ENCODE results near the gene NHSL2.

The NHSL2 gene

DNA sequence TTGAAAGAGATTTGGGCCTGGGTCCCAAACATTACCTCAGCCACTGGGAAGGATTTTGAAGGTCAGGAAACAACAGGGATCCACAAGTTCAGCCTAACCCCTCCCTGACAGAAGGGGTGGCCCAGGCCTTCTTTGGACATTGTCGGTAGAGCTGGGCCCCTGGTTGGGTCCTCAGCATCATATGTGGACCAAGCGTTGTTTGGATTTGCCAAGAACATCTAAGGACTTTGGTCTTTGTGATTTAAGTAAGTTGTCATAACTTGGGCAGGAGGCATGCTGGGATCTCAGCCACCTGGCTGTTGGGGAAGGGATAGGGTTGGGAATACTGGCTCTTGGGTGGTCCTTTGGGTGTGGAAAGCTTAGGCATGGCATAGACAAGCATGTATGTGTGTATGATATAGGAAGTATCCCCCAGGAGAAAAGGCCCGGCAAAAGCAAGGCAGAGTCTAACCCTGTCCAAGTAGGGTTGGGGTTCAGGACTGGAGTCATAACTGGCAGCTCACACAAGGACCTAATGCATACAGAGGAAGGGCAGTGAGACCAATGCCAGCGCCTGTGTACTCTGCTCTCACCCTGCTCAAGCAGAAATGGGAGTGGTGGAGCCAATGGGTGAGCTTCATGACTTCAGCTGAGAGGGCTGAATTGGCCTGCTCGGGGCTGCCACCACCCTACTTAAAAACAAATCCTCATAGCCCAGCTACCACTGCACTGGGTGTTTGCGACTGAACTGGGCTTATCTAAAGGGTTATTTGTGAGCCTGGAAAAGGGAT lies 118.2 kb downstream of the NHSL2 start:
- TF ChIP-seq GATA2 (IDR thresholded peaks at IDR 0.05; ENCODE audit: low read depth, low read length) (no peak), GATA3 (IDR thresholded peaks at IDR 0.05; ENCODE audit: low read depth, low read length) (no peak)

GRCh38 chrX:72029483-72030411 lies 119.1 kb downstream of the NHSL2 start:
- TF ChIP-seq GATA2 (IDR thresholded peaks at IDR 0.05; ENCODE audit: low read depth, low read length) (peak; percentile 54; the same call in 1 of the 2 replicates), GATA3 (IDR thresholded peaks at IDR 0.05; ENCODE audit: low read depth, low read length) (no peak)

- no peak for TF ChIP-seq GATA2 (IDR thresholded peaks at IDR 0.05; ENCODE audit: low read depth, low read length)
- no peak for TF ChIP-seq GATA3 (IDR thresholded peaks at IDR 0.05; ENCODE audit: low read depth, low read length)
These were observed 119.8 kb downstream of the NHSL2 start for GRCh38 chrX:72030431-72030830.

DNA sequence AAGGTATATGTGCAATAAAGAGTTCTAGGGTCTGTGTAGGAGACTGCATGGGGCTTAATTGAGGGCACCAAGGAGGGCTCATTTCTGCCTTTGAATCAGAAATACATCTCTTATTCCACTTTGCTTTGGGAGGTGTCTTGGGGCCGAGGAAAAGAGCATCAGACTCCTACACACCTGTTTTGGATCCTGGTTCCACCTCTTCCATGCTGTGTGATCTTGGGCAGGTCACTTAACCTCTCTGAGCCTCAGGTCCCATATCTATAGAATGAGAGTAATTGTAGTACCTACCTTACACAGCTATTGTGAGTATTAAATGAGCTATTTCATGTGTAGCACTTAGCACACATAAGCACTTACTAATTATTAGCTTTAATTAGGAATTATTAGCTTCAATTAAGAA lies 120.5 kb downstream of the NHSL2 start:
- TF ChIP-seq GATA2 (IDR thresholded peaks at IDR 0.05; ENCODE audit: low read depth, low read length) (no peak), GATA3 (IDR thresholded peaks at IDR 0.05; ENCODE audit: low read depth, low read length) (no peak)

- TF ChIP-seq GATA2 (IDR thresholded peaks at IDR 0.05; ENCODE audit: low read depth, low read length) (no peak), GATA3 (IDR thresholded peaks at IDR 0.05; ENCODE audit: low read depth, low read length) (no peak)
These were observed 121.0 kb downstream of the NHSL2 start for GRCh38 chrX:72031634-72032033.

- TF ChIP-seq GATA2 (IDR thresholded peaks at IDR 0.05; ENCODE audit: low read depth, low read length): no peak
- TF ChIP-seq GATA3 (IDR thresholded peaks at IDR 0.05; ENCODE audit: low read depth, low read length): no peak
These were observed 127.0 kb downstream of the NHSL2 start for GRCh38 chrX:72037601-72038000.

- TF ChIP-seq GATA2 (IDR thresholded peaks at IDR 0.05; ENCODE audit: low read depth, low read length): no peak
- TF ChIP-seq GATA3 (IDR thresholded peaks at IDR 0.05; ENCODE audit: low read depth, low read length): no peak
These were observed 127.4 kb downstream of the NHSL2 start for GRCh38 chrX:72038016-72038415.

DNA sequence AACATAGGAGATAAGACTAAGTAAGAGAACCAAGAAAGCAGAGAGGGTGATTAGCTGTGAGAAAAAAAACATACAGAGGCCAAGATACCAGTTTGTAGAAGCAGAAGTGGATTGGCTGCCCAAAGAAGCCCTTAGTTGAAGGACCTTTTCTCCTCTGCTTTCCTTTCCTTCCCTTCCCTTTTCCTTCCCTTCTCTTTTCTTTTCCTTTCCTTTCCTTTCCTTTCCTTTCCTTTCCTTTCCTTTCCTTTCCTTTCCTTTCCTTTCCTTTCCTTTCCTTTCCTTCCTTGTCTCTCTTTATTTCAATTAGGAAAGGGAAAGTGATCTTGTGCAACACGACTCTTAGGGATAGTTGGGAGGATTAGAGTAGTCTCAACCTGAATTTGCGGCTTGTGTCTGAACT lies 128.2 kb downstream of the NHSL2 start:
- TF ChIP-seq GATA3 (IDR thresholded peaks at IDR 0.05; ENCODE audit: low read depth, low read length): no peak
- TF ChIP-seq GATA2 (IDR thresholded peaks at IDR 0.05; ENCODE audit: low read depth, low read length): no peak

GRCh38 chrX:72040506-72040905 lies 129.9 kb downstream of the NHSL2 start:
- TF ChIP-seq GATA2 (IDR thresholded peaks at IDR 0.05; ENCODE audit: low read depth, low read length): no peak
- no peak for TF ChIP-seq GATA3 (IDR thresholded peaks at IDR 0.05; ENCODE audit: low read depth, low read length)

DNA sequence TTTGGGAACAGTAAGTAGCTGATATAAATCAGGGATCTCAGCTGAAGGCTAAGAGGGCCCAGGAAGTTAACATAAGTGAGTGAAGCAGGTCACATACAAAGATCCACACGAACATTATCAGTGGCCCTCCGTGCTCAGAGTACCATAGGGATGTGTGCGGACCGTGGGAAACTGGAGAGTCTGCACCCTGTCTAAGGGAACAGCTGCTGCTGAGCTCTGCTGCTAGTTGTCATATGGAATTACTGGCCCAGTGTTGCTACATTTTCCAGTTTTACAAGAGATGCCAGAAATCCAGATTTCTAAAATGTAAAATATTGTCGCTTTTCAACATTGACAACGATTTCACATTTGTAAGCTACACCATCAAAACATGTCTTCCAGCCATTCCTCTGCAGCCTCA lies 130.5 kb downstream of the NHSL2 start:
- TF ChIP-seq GATA2 (IDR thresholded peaks at IDR 0.05; ENCODE audit: low read depth, low read length): peak; percentile 34
- TF ChIP-seq GATA3 (IDR thresholded peaks at IDR 0.05; ENCODE audit: low read depth, low read length): no peak

DNA sequence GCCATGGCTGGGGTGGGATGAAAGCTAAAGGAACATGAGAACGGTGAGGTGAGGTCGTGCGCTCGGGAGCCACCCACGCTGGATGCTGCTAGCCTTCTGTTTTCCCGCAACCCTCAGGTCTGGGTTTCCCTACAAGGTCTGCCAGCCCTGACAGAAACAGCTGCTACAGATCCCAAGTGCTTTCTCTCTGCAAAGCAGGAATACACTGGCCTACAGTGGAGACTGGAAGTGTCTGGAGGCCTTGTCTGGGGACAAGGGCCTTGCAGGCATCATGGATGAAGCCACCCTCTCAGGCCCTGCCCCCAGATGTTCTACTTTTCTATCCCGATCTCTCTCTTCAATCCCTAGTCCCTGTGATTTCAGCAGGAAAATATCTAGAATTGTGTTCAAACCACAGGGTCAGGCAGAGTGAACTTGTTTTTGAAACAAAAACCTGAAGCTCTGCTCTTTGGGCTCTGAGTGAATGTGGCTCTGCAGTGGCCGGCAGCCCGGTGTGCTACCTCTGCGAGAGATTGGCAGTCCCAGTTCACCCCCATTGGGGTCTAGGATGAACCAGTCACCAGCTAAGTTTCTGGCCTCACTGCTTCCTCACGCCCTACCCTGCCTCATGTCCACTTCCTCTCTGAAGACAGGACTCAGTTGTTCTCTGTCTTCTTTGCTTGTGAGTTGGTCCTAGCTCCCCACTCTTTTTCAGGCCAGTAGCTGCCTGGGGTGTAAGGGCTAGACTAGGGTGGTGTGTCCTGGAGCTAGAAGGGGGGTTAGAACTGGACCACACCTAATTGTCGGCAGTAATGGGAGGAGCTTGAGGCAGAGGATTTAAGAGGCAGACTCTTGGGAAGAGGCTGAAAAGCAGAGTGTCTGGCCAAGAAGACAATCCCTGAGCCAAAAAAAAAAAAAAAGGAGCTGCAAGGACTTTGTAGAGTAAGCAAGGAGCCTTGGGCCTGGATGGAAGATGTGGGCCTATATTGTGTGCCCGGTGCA lies 131.5 kb downstream of the NHSL2 start:
- TF ChIP-seq GATA2 (IDR thresholded peaks at IDR 0.05; ENCODE audit: low read depth, low read length): no peak
- TF ChIP-seq GATA3 (IDR thresholded peaks at IDR 0.05; ENCODE audit: low read depth, low read length): no peak

GRCh38 chrX:72042852-72043248 lies 132.2 kb downstream of the NHSL2 start:
- TF ChIP-seq GATA2 (IDR thresholded peaks at IDR 0.05; ENCODE audit: low read depth, low read length) (no peak), GATA3 (IDR thresholded peaks at IDR 0.05; ENCODE audit: low read depth, low read length) (no peak)

DNA sequence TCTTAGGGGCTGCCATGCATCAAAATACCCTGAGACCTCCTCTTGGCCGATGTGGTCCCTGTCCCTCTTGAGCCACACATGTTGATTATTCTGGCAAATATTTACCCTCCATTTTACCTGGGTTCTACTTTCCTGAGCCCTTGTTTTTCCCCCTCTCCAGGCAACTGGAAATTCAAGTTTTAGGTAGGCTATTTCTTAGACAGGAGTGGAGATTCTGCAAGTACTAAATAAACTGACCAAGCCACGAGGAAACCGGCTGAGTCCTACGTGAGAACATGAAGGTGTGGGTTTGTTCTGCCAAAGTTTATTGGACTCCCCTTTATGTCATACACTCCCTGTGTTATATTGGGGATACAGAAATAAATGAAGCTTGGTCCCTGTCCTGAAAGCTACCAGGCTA lies 133.0 kb downstream of the NHSL2 start:
- no peak for TF ChIP-seq GATA2 (IDR thresholded peaks at IDR 0.05; ENCODE audit: low read depth, low read length)

DNA sequence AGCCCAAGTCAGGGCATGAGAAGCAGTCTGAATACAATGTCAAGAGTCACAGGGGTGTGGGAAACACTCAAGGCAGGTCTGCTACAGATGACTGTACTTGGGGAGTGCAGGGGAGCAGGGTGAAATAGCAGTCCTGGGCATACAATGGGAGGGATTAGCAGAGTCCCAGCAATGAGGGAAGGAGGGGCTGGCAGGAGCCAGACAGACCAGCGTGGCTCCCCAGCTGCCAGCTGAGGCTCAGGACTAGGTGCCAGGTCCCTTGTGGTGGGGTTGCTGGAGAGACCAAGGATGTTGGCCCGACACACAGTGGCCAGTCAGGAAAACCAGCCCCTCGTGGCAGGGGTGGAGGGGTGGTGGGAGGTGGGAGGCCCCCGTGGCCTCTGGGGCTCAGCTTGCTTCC lies 134.5 kb downstream of the NHSL2 start:
- no peak for TF ChIP-seq GATA3 (IDR thresholded peaks at IDR 0.05; ENCODE audit: low read depth, low read length)
- TF ChIP-seq GATA2 (IDR thresholded peaks at IDR 0.05; ENCODE audit: low read depth, low read length): no peak
